ENCODE data around the gene SMIM35.

SMIM35 gene

GRCh38 chr11:118002010-118002540 is 84.7 kb downstream of the SMIM35 start:
- DNase-seq, result no peak

DNA sequence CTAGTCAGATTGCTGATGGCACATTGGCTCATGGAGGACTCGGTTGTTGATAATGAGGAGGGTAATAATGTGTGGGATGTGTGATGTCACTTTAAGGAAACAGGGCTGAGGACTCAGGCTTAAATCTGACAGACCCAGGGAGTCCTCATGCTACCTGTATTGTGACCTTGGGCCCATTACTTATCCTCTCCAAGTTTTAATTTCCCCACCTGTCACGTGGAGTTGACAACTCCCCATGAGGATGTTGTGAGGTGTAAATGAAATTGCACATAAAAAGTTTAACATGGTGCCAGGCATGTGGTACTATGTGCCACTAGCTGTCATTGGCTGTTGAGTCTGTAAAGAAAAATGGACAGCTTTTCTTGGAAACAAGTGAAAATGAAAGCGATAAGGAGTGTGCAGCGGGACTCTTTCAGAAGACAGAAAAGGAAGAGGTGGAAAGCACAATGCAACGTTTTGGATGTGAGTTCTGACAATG is 85.2 kb downstream of the SMIM35 start:
- DNase-seq, result no peak

- no peak for DNase-seq
These were observed 85.9 kb downstream of the SMIM35 start for GRCh38 chr11:118000850-118001228.

DNA sequence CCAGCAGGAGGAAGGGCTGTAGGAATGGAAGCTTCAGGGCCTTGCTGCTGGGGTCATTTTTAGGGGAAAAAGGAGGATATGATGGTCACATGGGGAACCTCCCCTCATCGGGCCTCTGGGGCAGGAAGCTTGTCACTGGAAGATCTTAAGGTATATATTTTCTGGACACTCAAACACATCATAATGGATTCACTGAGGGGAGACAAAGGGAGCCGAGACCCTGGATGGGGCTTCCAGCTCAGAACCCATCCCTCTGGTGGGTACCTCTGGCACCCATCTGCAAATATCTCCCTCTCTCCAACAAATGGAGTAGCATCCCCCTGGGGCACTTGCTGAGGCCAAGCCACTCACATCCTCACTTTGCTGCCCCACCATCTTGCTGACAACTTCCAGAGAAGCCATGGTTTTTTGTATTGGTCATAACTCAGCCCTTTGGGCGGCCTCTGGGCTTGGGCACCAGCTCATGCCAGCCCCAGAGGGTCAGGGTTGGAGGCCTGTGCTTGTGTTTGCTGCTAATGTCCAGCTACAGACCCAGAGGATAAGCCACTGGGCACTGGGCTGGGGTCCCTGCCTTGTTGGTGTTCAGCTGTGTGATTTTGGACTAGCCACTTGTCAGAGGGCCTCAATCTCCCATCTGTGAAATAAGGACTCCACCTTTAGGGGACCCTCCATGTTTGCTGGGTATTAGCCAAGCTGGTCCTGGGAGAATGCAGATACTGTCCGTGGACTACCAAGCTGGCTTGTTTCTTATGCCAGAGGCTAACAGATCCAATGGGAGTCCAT is 86.5 kb downstream of the SMIM35 start:
- no peak for DNase-seq

- no peak for DNase-seq
These were observed 87.3 kb downstream of the SMIM35 start for GRCh38 chr11:117999354-117999993.

GRCh38 chr11:117998664-117999353 is 88.0 kb downstream of the SMIM35 start:
- DNase-seq, result no peak

- DNase-seq, result no peak
These were observed 88.8 kb downstream of the SMIM35 start for GRCh38 chr11:117997823-117998579.

- DNase-seq, result no peak
These were observed 89.4 kb downstream of the SMIM35 start for GRCh38 chr11:117997406-117997805.

- DNase-seq, result no peak
These were observed 90.7 kb downstream of the SMIM35 start for GRCh38 chr11:117996058-117996457.

- no peak for DNase-seq
These were observed 91.3 kb downstream of the SMIM35 start for GRCh38 chr11:117995472-117995871.

DNA sequence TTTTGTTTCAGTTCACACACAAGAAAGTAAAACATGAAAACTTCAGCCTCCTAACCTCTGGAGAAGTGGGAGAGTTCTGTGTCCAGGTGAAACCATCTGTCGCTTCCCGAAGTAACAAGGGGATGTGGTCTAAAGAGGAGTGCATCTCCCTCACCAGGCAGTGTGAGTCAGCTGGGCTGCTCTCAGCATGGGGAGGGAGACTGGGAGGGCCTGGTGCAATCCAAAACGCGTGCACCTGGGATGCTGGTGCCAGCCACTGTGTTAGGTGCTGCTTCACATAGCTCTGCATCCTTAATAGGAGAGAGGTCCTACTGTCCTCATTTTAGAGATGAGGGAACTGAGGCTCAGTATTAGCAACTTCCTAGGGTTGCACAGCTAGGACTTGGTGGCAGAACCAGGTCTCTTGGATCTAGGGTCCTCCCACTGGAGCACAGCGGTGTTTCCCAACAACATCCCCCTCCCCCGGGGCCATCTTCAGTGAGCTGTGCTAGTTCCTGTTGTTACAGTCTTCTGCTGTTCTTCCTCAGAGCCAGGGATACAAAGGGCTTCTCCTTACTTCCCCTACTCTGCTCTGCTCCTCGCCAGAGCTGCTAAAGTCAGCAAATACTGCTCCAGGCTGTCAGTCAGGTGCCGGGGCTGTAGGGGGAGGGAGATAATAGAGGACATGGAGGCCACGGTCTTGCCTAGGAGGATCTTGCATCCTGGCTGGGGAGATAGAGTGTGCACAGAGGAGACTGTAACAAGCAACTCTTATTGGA is 92.6 kb downstream of the SMIM35 start:
- DNase-seq, result peak in 3 of 14 donors; percentile 34 to 40 (median 37)

GRCh38 chr11:117992620-117993019 is 94.1 kb downstream of the SMIM35 start:
- DNase-seq, result no peak

- no peak for DNase-seq
These were observed 94.6 kb downstream of the SMIM35 start for GRCh38 chr11:117992136-117992535.

- peak in 2 of 14 donors; percentile 13 to 35 for DNase-seq
These were observed 97.2 kb downstream of the SMIM35 start for GRCh38 chr11:117989351-117990102.

GRCh38 chr11:117986981-117987574 is 99.7 kb downstream of the SMIM35 start:
- DNase-seq, result peak in 1 of 14 donors; percentile 25

GRCh38 chr11:117985953-117986887 is 100.5 kb downstream of the SMIM35 start, which contains the start of gene IL10RA:
Gene IL10RA, plus strand, starts transcription at chr11:117986394. Its CDS starts 74 bp downstream, at chr11:117986468.
- DNase-seq, result peak in 12 of 14 donors; percentile 26 to 82 (median 66)

DNA sequence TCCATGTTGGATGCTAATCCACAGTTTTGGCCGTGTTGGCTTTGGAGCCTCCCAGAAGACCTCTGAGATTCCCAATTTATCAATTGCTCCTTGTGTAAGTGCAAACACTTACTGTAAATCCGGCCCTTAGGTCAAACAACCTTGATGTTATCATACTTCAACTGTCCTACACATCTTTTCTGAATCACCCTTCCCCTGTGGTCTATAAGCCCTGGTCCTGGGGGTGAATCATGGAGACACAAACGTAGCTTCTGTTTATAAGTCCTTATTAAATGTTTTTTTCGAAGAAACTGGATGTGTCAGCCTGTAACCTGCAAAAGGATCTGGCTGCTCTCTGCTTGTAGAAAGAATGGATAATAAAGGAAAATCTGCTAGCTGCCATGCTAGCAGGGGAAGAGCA is 102.3 kb downstream of the SMIM35 start:
- no peak for DNase-seq

GRCh38 chr11:117983163-117983475 is 103.6 kb downstream of the SMIM35 start:
- DNase-seq, result no peak

DNA sequence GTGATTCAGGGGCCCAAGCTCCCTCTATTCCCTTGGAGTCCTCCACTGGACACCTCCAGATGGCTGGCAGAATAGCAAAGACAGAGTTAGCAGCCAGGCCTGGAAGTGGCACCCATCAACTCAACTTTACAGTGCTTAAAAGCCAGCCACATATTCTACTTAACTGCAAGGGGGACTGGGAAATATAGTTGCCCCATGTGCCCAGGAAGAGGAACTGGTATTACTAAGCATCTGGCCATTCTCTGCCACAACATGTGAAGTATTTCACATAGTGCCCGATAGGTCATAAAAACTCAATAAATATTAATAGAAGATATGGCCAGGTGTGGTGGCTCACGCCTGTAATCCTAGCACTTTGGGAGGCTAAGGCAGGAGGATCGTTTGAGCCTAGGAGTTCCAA is 106.0 kb downstream of the SMIM35 start:
- DNase-seq, result no peak

All from C1 segment of cervical spinal cord (tissue), 14 donors.